Measurements from ENCODE around the gene COL9A2.
A peak's percentile ranks its signal among the peaks of the same experiment; 100 is the strongest.

COL9A2 gene

GRCh38 chr1:40318476-40318875 is 1.4 kb upstream of the COL9A2 start:
- no peak for DNase-seq (ENCODE audit: low read depth)

- no peak for DNase-seq (ENCODE audit: low read depth)
Observed at GRCh38 chr1:40317394-40318074, 448 bp upstream of the COL9A2 start.

GRCh38 chr1:40315795-40316594 is 1.1 kb downstream of the COL9A2 start:
- DNase-seq (ENCODE audit: low read depth), result peak; percentile 45

- peak; percentile 82 for DNase-seq (ENCODE audit: low read depth)
Observed at GRCh38 chr1:40315239-40315794, 1.8 kb downstream of the COL9A2 start.

GRCh38 chr1:40314721-40315238 is 2.3 kb downstream of the COL9A2 start:
- DNase-seq (ENCODE audit: low read depth), result peak; percentile 23

GRCh38 chr1:40313958-40314720 is 2.9 kb downstream of the COL9A2 start:
- DNase-seq (ENCODE audit: low read depth), result no peak

GRCh38 chr1:40313329-40313957 is 3.6 kb downstream of the COL9A2 start:
- DNase-seq (ENCODE audit: low read depth), result peak; percentile 59

- no peak for DNase-seq (ENCODE audit: low read depth)
Observed at GRCh38 chr1:40312238-40313205, 4.6 kb downstream of the COL9A2 start.

GRCh38 chr1:40311692-40312091 is 5.4 kb downstream of the COL9A2 start:
- no peak for DNase-seq (ENCODE audit: low read depth)

- DNase-seq (ENCODE audit: low read depth), result no peak
Observed at GRCh38 chr1:40310983-40311642, 6.0 kb downstream of the COL9A2 start.

- DNase-seq (ENCODE audit: low read depth), result no peak
Observed at GRCh38 chr1:40310129-40310461, 7.0 kb downstream of the COL9A2 start.

- no peak for DNase-seq (ENCODE audit: low read depth)
Observed at GRCh38 chr1:40309374-40310128, 7.5 kb downstream of the COL9A2 start.

GRCh38 chr1:40308036-40308727 is 8.9 kb downstream of the COL9A2 start:
- no peak for DNase-seq (ENCODE audit: low read depth)

- DNase-seq (ENCODE audit: low read depth), result no peak
Observed at GRCh38 chr1:40307186-40307585, 9.9 kb downstream of the COL9A2 start.

- no peak for DNase-seq (ENCODE audit: low read depth)
Observed at GRCh38 chr1:40306296-40306695, 10.8 kb downstream of the COL9A2 start.

- no peak for DNase-seq (ENCODE audit: low read depth)
Observed at GRCh38 chr1:40305871-40306270, 11.2 kb downstream of the COL9A2 start.

GRCh38 chr1:40305451-40305850 is 11.6 kb downstream of the COL9A2 start:
- no peak for DNase-seq (ENCODE audit: low read depth)

- DNase-seq (ENCODE audit: low read depth), result no peak
Observed at GRCh38 chr1:40303790-40304189, 13.3 kb downstream of the COL9A2 start.
